ENCODE results near the gene SMCO1. TPM values are rescaled to one million over a fixed set of nuclear protein-coding genes. Genes with fewer than 3 reads are reported as not detected.
"Not testable (repeated sequence)": the region's sequence is repeated elsewhere in the genome, so short reads cannot be mapped to it uniquely, and the experiment has no call there.

The SMCO1 gene

GRCh38 chr3:196458063-196458462, 57.1 kb downstream of the SMCO1 start:
- H2BK5ac ChIP-seq (ENCODE audit: low read depth, low read length, poor library complexity, severe bottlenecking) = no peak overlapping the region
- no peak overlapping the region for H3K14ac ChIP-seq (ENCODE audit: low read length in 2 of 2)
- H4K91ac ChIP-seq (ENCODE audit: low read length) = no peak overlapping the region
- no peaks in the 10 kb centered on the region for H3K79me1 ChIP-seq (replicated peaks; ENCODE audit: low read length, poor library complexity, severe bottlenecking)
- H3K9me3 ChIP-seq (ENCODE audit: control insufficient read depth, low read length) = no peaks in the 10 kb centered on the region
- H2BK12ac ChIP-seq (ENCODE audit: low read length in 2 of 2) = no peak overlapping the region
- no peak for DNase-seq
- H3K4ac ChIP-seq (ENCODE audit: low read depth in 1 of 2, low read length in 2 of 2) = no peak overlapping the region
- no peak overlapping the region for H3K9ac ChIP-seq (ENCODE audit: low read length)
- H3K27ac ChIP-seq (ENCODE audit: low read length, poor library complexity, severe bottlenecking) = no peak overlapping the region
- H3K4me2 ChIP-seq (ENCODE audit: low read length, poor library complexity, severe bottlenecking) = no peak overlapping the region
- peaks cover 0 to 5% of the 10 kb centered on the region in 2 experiments for H3K36me3 ChIP-seq (ENCODE audit: control insufficient read depth in 1 of 2, insufficient read depth in 2 of 2, low read depth in 1 of 2, low read length in 2 of 2)
- no peak overlapping the region for H2BK120ac ChIP-seq (ENCODE audit: low read depth, low read length)
- no peak overlapping the region for H3K23ac ChIP-seq (ENCODE audit: low read length in 2 of 2)
- no peaks in the 10 kb centered on the region for H3K4me1 ChIP-seq (ENCODE audit: control insufficient read depth, insufficient read depth, low read depth, low read length)
- no peak overlapping the region for H3K4me3 ChIP-seq (ENCODE audit: insufficient read depth in 1 of 2, low read depth in 1 of 2, low read length in 2 of 2)
- no peak overlapping the region for H2AK5ac ChIP-seq (ENCODE audit: low read length, severe bottlenecking)
- H4K8ac ChIP-seq (ENCODE audit: low read length) = no peak overlapping the region
- H2AFZ ChIP-seq (ENCODE audit: low read depth, low read length) = no peak overlapping the region
- H3K27me3 ChIP-seq (ENCODE audit: control insufficient read depth in 1 of 2, insufficient read depth in 1 of 2, low read length in 2 of 2) = no peaks in the 10 kb centered on the region
- no peak overlapping the region for H2BK15ac ChIP-seq (ENCODE audit: low read depth, poor library complexity, severe bottlenecking)
- WGBS = 92% methylated on average over 2 of the region's 4 CpGs
- H3K18ac ChIP-seq (ENCODE audit: low read depth in 1 of 2, low read length in 2 of 2) = no peak overlapping the region

- H3K27ac ChIP-seq (ENCODE audit: low read length, poor library complexity, severe bottlenecking); H3K9me3 ChIP-seq (ENCODE audit: control insufficient read depth, low read length); H2AFZ ChIP-seq (ENCODE audit: low read depth, low read length); H4K91ac ChIP-seq (ENCODE audit: low read length); H3K23ac ChIP-seq (ENCODE audit: low read length in 2 of 2); H3K18ac ChIP-seq (ENCODE audit: low read depth in 1 of 2, low read length in 2 of 2); H3K79me1 ChIP-seq (replicated peaks; ENCODE audit: low read length, poor library complexity, severe bottlenecking); H2BK5ac ChIP-seq (ENCODE audit: low read depth, low read length, poor library complexity, severe bottlenecking); H3K36me3 ChIP-seq (ENCODE audit: control insufficient read depth in 1 of 2, insufficient read depth in 2 of 2, low read depth in 1 of 2, low read length in 2 of 2); H4K8ac ChIP-seq (ENCODE audit: low read length); H3K4me2 ChIP-seq (ENCODE audit: low read length, poor library complexity, severe bottlenecking); H3K9ac ChIP-seq (ENCODE audit: low read length); H3K4me3 ChIP-seq (ENCODE audit: insufficient read depth in 1 of 2, low read depth in 1 of 2, low read length in 2 of 2); H3K27me3 ChIP-seq (ENCODE audit: control insufficient read depth in 1 of 2, insufficient read depth in 1 of 2, low read length in 2 of 2); H3K14ac ChIP-seq (ENCODE audit: low read length in 2 of 2); H2AK5ac ChIP-seq (ENCODE audit: low read length, severe bottlenecking); DNase-seq; H3K4ac ChIP-seq (ENCODE audit: low read depth in 1 of 2, low read length in 2 of 2); H2BK120ac ChIP-seq (ENCODE audit: low read depth, low read length); H2BK12ac ChIP-seq (ENCODE audit: low read length in 2 of 2); H2BK15ac ChIP-seq (ENCODE audit: low read depth, poor library complexity, severe bottlenecking); H3K4me1 ChIP-seq (ENCODE audit: control insufficient read depth, insufficient read depth, low read depth, low read length): not testable (repeated sequence)
- WGBS = 98% methylated on average over 4 of the region's 7 CpGs
Measured at GRCh38 chr3:196457470-196457869, 57.7 kb downstream of the SMCO1 start.

Small RNAs within 50 kb of the gene (small RNA-seq; reads per million reads assigned to genes)
- not detected for gene RPS29P3 (ENCODE audit: low read depth)
